T-helper 2 cell treated with Interferon-gamma antibody and Interleukin-4, amounts not matched to agents 100 ng/mL and 5 ng/mL, for 36 hours (primary cell): ENCODE results near the gene KLK4. TPM values are rescaled to one million over a fixed set of nuclear protein-coding genes. Genes with fewer than 3 reads are reported as not detected.

ENCODE experiments used
- intact Hi-C: fragments of 100-400 bp; cut with micrococcal nuclease; formaldehyde crosslinking; loops from one replicate; pipeline ENCODE4 v1.15.1; 2023
- total RNA-seq: library from RNA; stranded (reverse); gene quantifications from 2 replicates; pipeline ENCODE4 v1.2.3, GENCODE V29; 2022

Gene KLK4
- total RNA-seq, result not detected in 2 replicates

GRCh38 chr19:50911206-50912101, at the start of gene KLK4:
Gene KLK4 (minus strand): TSS chr19:50911395. CDS start chr19:50910738, 657 bp downstream.
- intact Hi-C loops, result no loop called here

- intact Hi-C loops, result no loop called here
These were observed 48.7 kb upstream of the KLK4 start for GRCh38 chr19:50959731-50960500.

GRCh38 chr19:50957587-50957986, 46.4 kb upstream of the KLK4 start:
- intact Hi-C loops, result no loop called here

- intact Hi-C loops, result no loop called here
These were observed 41.7 kb upstream of the KLK4 start, which contains the start of gene KLK5 for GRCh38 chr19:50952910-50953309. Gene KLK5 (minus strand): TSS chr19:50953038. CDS start chr19:50952657, 381 bp downstream.

- intact Hi-C loops, result no loop called here
These were observed 38.7 kb upstream of the KLK4 start for GRCh38 chr19:50949861-50950260.

GRCh38 chr19:50947123-50947522, 35.9 kb upstream of the KLK4 start:
- intact Hi-C loops, result no loop called here

- intact Hi-C loops, result no loop called here
These were observed 33.6 kb upstream of the KLK4 start for GRCh38 chr19:50944795-50945194.

- intact Hi-C loops, result no loop called here
These were observed 32.1 kb upstream of the KLK4 start for GRCh38 chr19:50943074-50943828.

- intact Hi-C loops, result no loop called here
These were observed 28.4 kb upstream of the KLK4 start for GRCh38 chr19:50939596-50939995.

- intact Hi-C loops, result no loop called here
These were observed 22.4 kb upstream of the KLK4 start for GRCh38 chr19:50933640-50934039.

- intact Hi-C loops, result no loop called here
These were observed 21.5 kb upstream of the KLK4 start for GRCh38 chr19:50932690-50933083.

- intact Hi-C loops, result no loop called here
These were observed 21.0 kb upstream of the KLK4 start for GRCh38 chr19:50932018-50932689.

- intact Hi-C loops, result no loop called here
These were observed 19.8 kb upstream of the KLK4 start for GRCh38 chr19:50931023-50931422.

GRCh38 chr19:50928831-50929230, 17.6 kb upstream of the KLK4 start:
- intact Hi-C loops, result no loop called here

- intact Hi-C loops, result no loop called here
These were observed 14.9 kb upstream of the KLK4 start for GRCh38 chr19:50926144-50926543.

GRCh38 chr19:50925734-50926133, 14.5 kb upstream of the KLK4 start:
- intact Hi-C loops, result no loop called here

- intact Hi-C loops, result loop anchor here (5.0 kb wide), 1 partner anchor 387 kb away; no protein-coding TSS in a partner anchor
These were observed 13.4 kb upstream of the KLK4 start for GRCh38 chr19:50924586-50924985.

- intact Hi-C loops, result loop anchor here (2.0 to 5.0 kb wide), 2 partner anchors 16 to 385 kb away; no protein-coding TSS in a partner anchor
These were observed 11.2 kb upstream of the KLK4 start for GRCh38 chr19:50922317-50922853.

- intact Hi-C loops, result loop anchor here (2.0 to 5.0 kb wide), 2 partner anchors 15 to 384 kb away; no protein-coding TSS in a partner anchor
These were observed 10.5 kb upstream of the KLK4 start for GRCh38 chr19:50921426-50922316.
